ENCODE results near the gene ZSCAN12.

- TF ChIP-seq CTCF (IDR thresholded peaks at IDR 0.05), result no peak
- TF ChIP-seq POLR2AphosphoS5 (IDR thresholded peaks at IDR 0.05), result no peak
Observed at GRCh38 chr6:28423546-28423945, 24.0 kb upstream of the ZSCAN12 start.
